ENCODE measurements around the gene ZNF688. TPM values are rescaled to one million over a fixed set of nuclear protein-coding genes. Genes with fewer than 3 reads are reported as not detected.
A peak's percentile ranks its signal among the peaks of the same experiment; 100 is the strongest.

ZNF688 gene
- total and polyA plus RNA-seq, 9 of the 15 experiments (the other 6 are each of a cell fraction or from before 2014, with no cell fraction given), result 0.48 to 12.9 (median 4.5) TPM

DNA sequence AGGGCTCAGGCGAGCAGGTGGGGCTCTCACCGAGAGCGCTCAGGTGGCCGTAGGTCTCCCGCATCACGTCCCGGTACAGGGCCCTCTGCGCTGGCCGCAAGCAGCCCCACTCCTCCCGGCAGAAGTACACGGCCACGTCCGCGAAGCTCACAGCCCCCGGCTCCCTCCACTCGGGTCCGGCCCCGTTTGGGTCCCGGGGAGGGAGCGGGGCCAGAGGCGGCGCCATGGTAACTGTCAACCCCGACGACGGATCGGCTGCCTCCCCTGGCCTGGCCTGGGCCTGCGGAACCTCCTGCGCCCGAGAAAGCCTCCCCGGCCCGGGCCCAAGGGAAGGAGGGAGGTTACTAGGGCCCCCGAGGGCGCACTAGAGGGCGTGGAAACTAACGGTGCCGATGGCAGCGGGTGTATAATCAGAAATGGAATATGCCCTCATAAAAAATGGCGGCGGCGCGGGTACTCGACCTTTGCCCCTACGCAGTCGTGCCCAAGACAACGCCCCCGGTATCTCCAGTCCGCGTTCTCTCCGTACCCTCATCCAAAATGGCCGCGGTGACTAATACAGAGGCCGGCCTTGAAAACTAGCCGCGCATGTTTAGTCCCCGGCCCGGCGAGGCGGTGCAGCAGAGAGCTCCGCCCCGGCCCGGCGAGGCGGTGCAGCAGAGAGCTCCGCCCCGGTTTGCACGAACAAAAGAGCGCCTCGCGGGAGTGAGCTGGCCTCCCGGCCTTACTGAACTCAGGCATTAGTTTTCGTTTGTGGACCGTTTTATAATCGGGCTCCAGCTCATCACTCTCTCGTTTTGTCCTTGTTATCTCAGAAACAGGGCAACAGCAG is 13.3 kb downstream of the ZNF688 start, which contains the start of gene ZNF764 (continued):
- TF ChIP-seq, protein P1, sequence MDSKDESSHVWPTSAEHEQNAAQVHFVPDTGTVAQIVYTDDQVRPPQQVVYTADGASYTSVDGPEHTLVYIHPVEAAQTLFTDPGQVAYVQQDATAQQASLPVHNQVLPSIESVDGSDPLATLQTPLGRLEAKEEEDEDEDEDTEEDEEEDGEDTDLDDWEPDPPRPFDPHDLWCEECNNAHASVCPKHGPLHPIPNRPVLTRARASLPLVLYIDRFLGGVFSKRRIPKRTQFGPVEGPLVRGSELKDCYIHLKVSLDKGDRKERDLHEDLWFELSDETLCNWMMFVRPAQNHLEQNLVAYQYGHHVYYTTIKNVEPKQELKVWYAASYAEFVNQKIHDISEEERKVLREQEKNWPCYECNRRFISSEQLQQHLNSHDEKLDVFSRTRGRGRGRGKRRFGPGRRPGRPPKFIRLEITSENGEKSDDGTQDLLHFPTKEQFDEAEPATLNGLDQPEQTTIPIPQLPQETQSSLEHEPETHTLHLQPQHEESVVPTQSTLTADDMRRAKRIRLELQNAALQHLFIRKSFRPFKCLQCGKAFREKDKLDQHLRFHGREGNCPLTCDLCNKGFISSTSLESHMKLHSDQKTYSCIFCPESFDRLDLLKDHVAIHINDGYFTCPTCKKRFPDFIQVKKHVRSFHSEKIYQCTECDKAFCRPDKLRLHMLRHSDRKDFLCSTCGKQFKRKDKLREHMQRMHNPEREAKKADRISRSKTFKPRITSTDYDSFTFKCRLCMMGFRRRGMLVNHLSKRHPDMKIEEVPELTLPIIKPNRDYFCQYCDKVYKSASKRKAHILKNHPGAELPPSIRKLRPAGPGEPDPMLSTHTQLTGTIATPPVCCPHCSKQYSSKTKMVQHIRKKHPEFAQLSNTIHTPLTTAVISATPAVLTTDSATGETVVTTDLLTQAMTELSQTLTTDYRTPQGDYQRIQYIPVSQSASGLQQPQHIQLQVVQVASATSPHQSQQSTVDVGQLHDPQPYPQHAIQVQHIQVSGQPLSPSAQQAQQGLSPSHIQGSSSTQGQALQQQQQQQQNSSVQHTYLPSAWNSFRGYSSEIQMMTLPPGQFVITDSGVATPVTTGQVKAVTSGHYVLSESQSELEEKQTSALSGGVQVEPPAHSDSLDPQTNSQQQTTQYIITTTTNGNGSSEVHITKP (IDR thresholded peaks at IDR 0.05; ENCODE audit: partially characterized antibody), result no peak
- TF ChIP-seq L3MBTL2 (IDR thresholded peaks at IDR 0.05) (peak; percentile 72), NR3C1 (CRISPR knock-in tag; IDR thresholded peaks at IDR 0.05) (no peak), ZNF347 (CRISPR knock-in tag; IDR thresholded peaks at IDR 0.05; ENCODE audit: low read depth) (no peak), CXXC5 (CRISPR knock-in tag; IDR thresholded peaks at IDR 0.05) (peak; percentile 97), HNRNPL (IDR thresholded peaks at IDR 0.05; ENCODE audit: low read depth, low read length) (peak; percentile 96), TEAD2 (tag; IDR thresholded peaks at IDR 0.05) (no peak), POU5F1 (IDR thresholded peaks at IDR 0.05; ENCODE audit: borderline replicate concordance, low read depth, low read length, partially characterized antibody) (no peak), HDAC1 (IDR thresholded peaks at IDR 0.05) (no peak; a peak in 1 of 4 replicates), ZNF239 (CRISPR knock-in tag; IDR thresholded peaks at IDR 0.05) (0 out of 2 replicates have a peak, but pooled peaks have one; percentile 37), MCM7 (IDR thresholded peaks at IDR 0.05) (no peak), NRF1 (conservative IDR thresholded peaks at IDR 0.05 in 1 of 2, IDR thresholded peaks at IDR 0.05 in 1 of 2) (peak; percentile 89 to 91)
- TF ChIP-seq, protein P2, sequence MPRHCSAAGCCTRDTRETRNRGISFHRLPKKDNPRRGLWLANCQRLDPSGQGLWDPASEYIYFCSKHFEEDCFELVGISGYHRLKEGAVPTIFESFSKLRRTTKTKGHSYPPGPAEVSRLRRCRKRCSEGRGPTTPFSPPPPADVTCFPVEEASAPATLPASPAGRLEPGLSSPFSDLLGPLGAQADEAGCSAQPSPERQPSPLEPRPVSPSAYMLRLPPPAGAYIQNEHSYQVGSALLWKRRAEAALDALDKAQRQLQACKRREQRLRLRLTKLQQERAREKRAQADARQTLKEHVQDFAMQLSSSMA (CRISPR knock-in tag; IDR thresholded peaks at IDR 0.05), result no peak
- TF ChIP-seq, protein P3, sequence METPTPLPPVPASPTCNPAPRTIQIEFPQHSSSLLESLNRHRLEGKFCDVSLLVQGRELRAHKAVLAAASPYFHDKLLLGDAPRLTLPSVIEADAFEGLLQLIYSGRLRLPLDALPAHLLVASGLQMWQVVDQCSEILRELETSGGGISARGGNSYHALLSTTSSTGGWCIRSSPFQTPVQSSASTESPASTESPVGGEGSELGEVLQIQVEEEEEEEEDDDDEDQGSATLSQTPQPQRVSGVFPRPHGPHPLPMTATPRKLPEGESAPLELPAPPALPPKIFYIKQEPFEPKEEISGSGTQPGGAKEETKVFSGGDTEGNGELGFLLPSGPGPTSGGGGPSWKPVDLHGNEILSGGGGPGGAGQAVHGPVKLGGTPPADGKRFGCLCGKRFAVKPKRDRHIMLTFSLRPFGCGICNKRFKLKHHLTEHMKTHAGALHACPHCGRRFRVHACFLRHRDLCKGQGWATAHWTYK (CRISPR knock-in tag; IDR thresholded peaks at IDR 0.05), result 0 out of 2 replicates have a peak, but pooled peaks have one; percentile 45
- TF ChIP-seq, protein P4, sequence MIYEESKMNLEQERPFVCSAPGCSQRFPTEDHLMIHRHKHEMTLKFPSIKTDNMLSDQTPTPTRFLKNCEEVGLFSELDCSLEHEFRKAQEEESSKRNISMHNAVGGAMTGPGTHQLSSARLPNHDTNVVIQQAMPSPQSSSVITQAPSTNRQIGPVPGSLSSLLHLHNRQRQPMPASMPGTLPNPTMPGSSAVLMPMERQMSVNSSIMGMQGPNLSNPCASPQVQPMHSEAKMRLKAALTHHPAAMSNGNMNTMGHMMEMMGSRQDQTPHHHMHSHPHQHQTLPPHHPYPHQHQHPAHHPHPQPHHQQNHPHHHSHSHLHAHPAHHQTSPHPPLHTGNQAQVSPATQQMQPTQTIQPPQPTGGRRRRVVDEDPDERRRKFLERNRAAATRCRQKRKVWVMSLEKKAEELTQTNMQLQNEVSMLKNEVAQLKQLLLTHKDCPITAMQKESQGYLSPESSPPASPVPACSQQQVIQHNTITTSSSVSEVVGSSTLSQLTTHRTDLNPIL (CRISPR knock-in tag; IDR thresholded peaks at IDR 0.05), result no peak
- TF ChIP-seq, protein P5, sequence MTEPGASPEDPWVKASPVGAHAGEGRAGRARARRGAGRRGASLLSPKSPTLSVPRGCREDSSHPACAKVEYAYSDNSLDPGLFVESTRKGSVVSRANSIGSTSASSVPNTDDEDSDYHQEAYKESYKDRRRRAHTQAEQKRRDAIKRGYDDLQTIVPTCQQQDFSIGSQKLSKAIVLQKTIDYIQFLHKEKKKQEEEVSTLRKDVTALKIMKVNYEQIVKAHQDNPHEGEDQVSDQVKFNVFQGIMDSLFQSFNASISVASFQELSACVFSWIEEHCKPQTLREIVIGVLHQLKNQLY (CRISPR knock-in tag; conservative IDR thresholded peaks at IDR 0.05), result no peak; a peak in 1 of 4 replicates
